ENCODE data around the gene SLC25A26. TPM values are rescaled to one million over a fixed set of nuclear protein-coding genes. Genes with fewer than 3 reads are reported as not detected.
"Not testable (repeated sequence)": the region's sequence is repeated elsewhere in the genome, so short reads cannot be mapped to it uniquely, and the experiment has no call there.

SLC25A26 gene
- total RNA-seq, 1 donor from 2014 or later = 19.2 TPM

DNA sequence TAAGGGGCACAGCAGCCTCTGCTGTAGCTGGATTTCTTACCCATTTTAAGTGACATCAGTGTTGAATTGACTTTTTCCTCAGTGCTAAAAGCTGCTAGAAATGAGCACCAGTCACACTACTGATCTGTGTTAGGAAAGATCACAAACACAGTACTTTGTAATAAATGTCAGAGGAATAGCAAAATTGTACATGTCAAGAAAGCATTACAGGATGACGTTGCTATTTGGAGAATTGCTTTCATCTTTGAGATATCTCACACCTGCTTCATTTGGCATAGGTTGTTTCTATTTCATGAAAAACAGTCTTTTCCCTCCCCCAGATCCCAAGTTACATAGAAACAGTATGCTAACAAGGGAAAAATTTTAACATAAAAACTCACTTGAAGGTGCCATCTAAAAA, 77.8 kb downstream of the SLC25A26 start:
- no peak for DNase-seq (ENCODE audit: low spot score in 2 of 2, unreplicated experiment in 2 of 2)
- Mint-ChIP-seq H3K27ac (peak overlapping the region; percentile 7), H3K4me1 (peaks cover 36% of the 10 kb centered on the region), H3K9me3 (no peaks in the 10 kb centered on the region), H3K27me3 (ENCODE audit: low read depth) (no peaks in the 10 kb centered on the region), H3K36me3 (no peaks in the 10 kb centered on the region), H3K4me3 (no peak overlapping the region)
- TF ChIP-seq, protein P1, sequence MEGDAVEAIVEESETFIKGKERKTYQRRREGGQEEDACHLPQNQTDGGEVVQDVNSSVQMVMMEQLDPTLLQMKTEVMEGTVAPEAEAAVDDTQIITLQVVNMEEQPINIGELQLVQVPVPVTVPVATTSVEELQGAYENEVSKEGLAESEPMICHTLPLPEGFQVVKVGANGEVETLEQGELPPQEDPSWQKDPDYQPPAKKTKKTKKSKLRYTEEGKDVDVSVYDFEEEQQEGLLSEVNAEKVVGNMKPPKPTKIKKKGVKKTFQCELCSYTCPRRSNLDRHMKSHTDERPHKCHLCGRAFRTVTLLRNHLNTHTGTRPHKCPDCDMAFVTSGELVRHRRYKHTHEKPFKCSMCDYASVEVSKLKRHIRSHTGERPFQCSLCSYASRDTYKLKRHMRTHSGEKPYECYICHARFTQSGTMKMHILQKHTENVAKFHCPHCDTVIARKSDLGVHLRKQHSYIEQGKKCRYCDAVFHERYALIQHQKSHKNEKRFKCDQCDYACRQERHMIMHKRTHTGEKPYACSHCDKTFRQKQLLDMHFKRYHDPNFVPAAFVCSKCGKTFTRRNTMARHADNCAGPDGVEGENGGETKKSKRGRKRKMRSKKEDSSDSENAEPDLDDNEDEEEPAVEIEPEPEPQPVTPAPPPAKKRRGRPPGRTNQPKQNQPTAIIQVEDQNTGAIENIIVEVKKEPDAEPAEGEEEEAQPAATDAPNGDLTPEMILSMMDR (IDR thresholded peaks at IDR 0.05; ENCODE audit: unreplicated experiment) = no peak

DNA sequence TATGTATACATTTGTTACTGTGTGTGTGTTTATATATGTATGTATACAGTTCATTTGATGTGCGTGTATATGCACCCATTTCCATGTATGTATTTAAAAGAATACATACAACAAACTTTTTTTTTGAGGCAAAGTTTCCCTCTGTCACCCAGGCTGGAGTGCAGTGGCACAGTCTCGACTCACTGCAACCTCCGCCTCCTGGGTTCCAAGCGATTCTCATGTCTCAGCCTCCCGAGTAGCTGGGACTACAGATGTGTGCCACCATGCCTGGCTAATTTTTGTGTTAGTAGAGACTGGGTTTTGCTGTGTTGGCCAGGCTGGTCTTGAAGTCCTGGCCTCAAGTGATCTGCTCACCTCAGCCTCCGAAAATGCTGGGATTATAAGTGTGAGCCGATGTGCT, 78.3 kb downstream of the SLC25A26 start:
- H3K9me3 Mint-ChIP-seq; H3K4me3 Mint-ChIP-seq; H3K36me3 Mint-ChIP-seq; H3K27me3 Mint-ChIP-seq (ENCODE audit: low read depth); DNase-seq (ENCODE audit: low spot score in 2 of 2, unreplicated experiment in 2 of 2): not testable (repeated sequence)
- peak overlapping the region; percentile 33 for H3K27ac Mint-ChIP-seq
- H3K4me1 Mint-ChIP-seq = peaks cover 39% of the 10 kb centered on the region

DNA sequence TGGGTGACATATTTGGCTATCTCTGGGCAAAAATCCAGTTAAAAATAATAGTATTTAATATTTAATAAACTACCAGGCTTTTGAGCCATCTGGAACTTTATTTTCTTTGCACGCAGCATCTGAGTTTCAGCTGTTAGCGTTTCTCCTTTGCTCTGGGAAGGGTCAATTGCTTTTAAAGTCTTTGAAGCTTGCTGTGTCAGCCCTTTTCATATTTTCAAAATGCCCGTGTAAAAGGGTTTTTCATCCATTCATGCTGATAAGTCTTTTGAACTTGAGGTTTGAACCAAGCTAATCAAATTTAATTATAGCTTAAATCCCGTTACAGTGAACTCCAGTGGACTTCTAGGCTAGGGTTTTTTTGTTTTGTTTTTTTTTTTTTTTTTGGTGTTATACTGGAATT, 79.1 kb downstream of the SLC25A26 start:
- Mint-ChIP-seq H3K27me3 (ENCODE audit: low read depth) (no peaks in the 10 kb centered on the region), H3K9me3 (no peaks in the 10 kb centered on the region), H3K4me1 (peaks cover 43% of the 10 kb centered on the region), H3K4me3 (no peak overlapping the region), H3K27ac (peak overlapping the region; percentile 73), H3K36me3 (no peaks in the 10 kb centered on the region)
- no peak for DNase-seq (ENCODE audit: low spot score in 2 of 2, unreplicated experiment in 2 of 2)
- TF ChIP-seq, protein P1 (IDR thresholded peaks at IDR 0.05; ENCODE audit: unreplicated experiment) = no peak

DNA sequence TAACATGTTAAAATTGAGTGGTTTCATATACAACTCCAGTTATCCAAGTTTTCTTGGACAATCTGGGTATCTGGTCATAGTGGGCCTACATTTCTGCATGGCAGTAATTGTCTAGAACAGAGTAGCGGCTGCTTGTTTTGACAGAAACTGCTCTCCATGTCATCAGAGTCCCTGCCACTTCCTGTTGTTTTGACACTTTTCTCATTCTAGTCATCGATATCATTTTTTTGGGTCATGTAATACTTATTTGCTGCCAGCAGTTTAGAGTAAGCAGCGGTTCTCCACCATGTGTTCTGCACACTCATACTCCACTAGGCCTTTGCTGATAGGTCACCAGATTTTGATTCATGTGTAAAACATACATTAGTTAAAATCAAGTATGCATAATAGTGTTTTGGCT, 81.5 kb downstream of the SLC25A26 start:
- Mint-ChIP-seq H3K4me3 (no peak overlapping the region), H3K36me3 (peaks cover 2% of the 10 kb centered on the region), H3K27me3 (ENCODE audit: low read depth) (no peaks in the 10 kb centered on the region), H3K27ac (no peak overlapping the region), H3K9me3 (peaks cover 3% of the 10 kb centered on the region), H3K4me1 (peaks cover 42% of the 10 kb centered on the region)
- TF ChIP-seq, protein P1 (IDR thresholded peaks at IDR 0.05; ENCODE audit: unreplicated experiment) = no peak
- DNase-seq (ENCODE audit: low spot score in 2 of 2, unreplicated experiment in 2 of 2) = no peak

GRCh38 chr3:66303491-66303901, 82.7 kb downstream of the SLC25A26 start:
- DNase-seq (ENCODE audit: low spot score in 2 of 2, unreplicated experiment in 2 of 2) = no peak
- H3K9me3 Mint-ChIP-seq = peaks cover 3% of the 10 kb centered on the region
- no peak overlapping the region for H3K4me3 Mint-ChIP-seq
- H3K36me3 Mint-ChIP-seq = peaks cover 2% of the 10 kb centered on the region
- peaks cover 30% of the 10 kb centered on the region for H3K4me1 Mint-ChIP-seq
- TF ChIP-seq, protein P1 (IDR thresholded peaks at IDR 0.05; ENCODE audit: unreplicated experiment) = no peak
- peak overlapping the region; percentile 69 for H3K27ac Mint-ChIP-seq
- H3K27me3 Mint-ChIP-seq (ENCODE audit: low read depth) = no peaks in the 10 kb centered on the region

GRCh38 chr3:66304293-66304692, 83.5 kb downstream of the SLC25A26 start:
- peaks cover 25% of the 10 kb centered on the region for H3K4me1 Mint-ChIP-seq
- H3K9me3 Mint-ChIP-seq = peaks cover 3% of the 10 kb centered on the region
- peaks cover 2% of the 10 kb centered on the region for H3K36me3 Mint-ChIP-seq
- peak overlapping the region; percentile 15 for H3K27ac Mint-ChIP-seq
- no peaks in the 10 kb centered on the region for H3K27me3 Mint-ChIP-seq (ENCODE audit: low read depth)
- DNase-seq (ENCODE audit: low spot score in 2 of 2, unreplicated experiment in 2 of 2) = no peak
- TF ChIP-seq, protein P1 (IDR thresholded peaks at IDR 0.05; ENCODE audit: unreplicated experiment) = no peak
- H3K4me3 Mint-ChIP-seq = no peak overlapping the region

DNA sequence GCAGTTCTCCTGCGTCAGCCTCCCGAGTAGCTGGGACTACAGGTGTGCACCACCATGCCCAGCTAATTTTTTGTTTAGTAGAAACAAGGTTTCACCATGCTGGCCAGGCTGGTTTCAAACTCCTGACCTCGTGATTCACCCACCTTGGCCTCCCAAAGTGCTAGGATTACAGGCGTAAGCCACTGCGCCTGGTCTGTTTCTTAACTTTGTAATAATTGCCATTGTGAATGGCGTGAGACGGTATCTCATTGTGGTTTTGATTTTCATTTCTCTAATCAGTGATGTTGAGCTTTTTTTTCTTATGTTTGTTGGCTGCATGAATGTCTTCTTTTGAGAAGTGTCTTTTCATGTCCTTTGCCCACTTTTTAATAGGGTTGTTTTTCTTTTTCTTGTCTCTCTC, 85.3 kb downstream of the SLC25A26 start:
- not testable (repeated sequence) for H3K4me3 Mint-ChIP-seq; H3K36me3 Mint-ChIP-seq; H3K27me3 Mint-ChIP-seq (ENCODE audit: low read depth); H3K27ac Mint-ChIP-seq; H3K9me3 Mint-ChIP-seq; DNase-seq (ENCODE audit: low spot score in 2 of 2, unreplicated experiment in 2 of 2)
- peaks cover 18% of the 10 kb centered on the region for H3K4me1 Mint-ChIP-seq

DNA sequence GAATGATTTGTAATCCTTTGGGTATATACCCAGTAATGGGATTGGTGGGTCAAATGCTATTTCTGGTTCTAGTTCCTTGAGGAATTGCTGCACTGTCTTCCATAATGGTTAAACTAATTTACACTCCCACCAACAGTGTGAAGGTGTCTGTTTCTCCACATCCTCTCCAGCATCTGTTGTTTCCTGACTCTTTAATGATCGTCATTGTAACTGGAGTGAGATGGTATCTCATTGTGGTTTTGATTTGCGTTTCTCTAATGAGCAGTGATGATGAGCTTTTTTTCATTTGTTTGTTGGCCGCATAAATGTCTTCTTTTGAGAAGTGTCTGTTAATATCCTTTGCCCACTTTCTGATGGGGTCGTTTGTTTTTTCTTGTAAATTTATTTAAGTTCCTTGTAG, 86.2 kb downstream of the SLC25A26 start:
- not testable (repeated sequence) for H3K36me3 Mint-ChIP-seq; DNase-seq (ENCODE audit: low spot score in 2 of 2, unreplicated experiment in 2 of 2); H3K27ac Mint-ChIP-seq; H3K4me3 Mint-ChIP-seq; H3K9me3 Mint-ChIP-seq; H3K27me3 Mint-ChIP-seq (ENCODE audit: low read depth)
- H3K4me1 Mint-ChIP-seq = peaks cover 12% of the 10 kb centered on the region
